H1 (cell line): Measurements from ENCODE around the gene CAPZB. TPM values are rescaled to one million over a fixed set of nuclear protein-coding genes. Genes with fewer than 3 reads are reported as not detected.

Experiments used
- CTCF ChIA-PET: fragments of 300-600 bp; sonication (Branson Sonifier 250); formaldehyde crosslinking; loops from one replicate; lab custom pipeline; 2021; ENCODE audit not compliant: partially characterized antibody; lab: Charles Lee
- POLR2A ChIA-PET: fragments of 300-600 bp; sonication (Branson Sonifier 250); formaldehyde crosslinking; loops from one replicate; lab custom pipeline; 2021; ENCODE audit warnings: inconsistent platforms; ENCODE audit not compliant: partially characterized antibody; lab: Charles Lee
- DNase-seq, 2 experiments: peaks; one replicate each; pipeline versions ENCODE4 v3.0.0 to v3.0.0-alpha.2; 2010 to 2022; ENCODE audit warnings: low spot score in 2 of 2, low read depth in 1 of 2, mixed read lengths in 1 of 2
- FAIRE-seq: peaks from 2 replicates; lab custom pipeline; 2011; peaks lifted over from hg19 to GRCh38; lab: Jason Lieb, UNC
- H2AFZ ChIP-seq: 2 replicates; pipeline ENCODE4 v1.8.1; 2012; ENCODE audit warnings: low read length, inconsistent platforms
- H2AK5ac ChIP-seq: 2 replicates; pipeline ENCODE4 v1.6.1; 2013; ENCODE audit warnings: low read depth, low read length
- H2BK120ac ChIP-seq: replicated peaks from 2 replicates; pipeline ENCODE3; 2013; ENCODE audit warnings: low read depth, low read length, inconsistent platforms
- H2BK12ac ChIP-seq: 2 replicates; pipeline ENCODE4 v1.6.1; 2013; ENCODE audit warnings: low read depth, low read length
- H2BK15ac ChIP-seq: 2 replicates; pipeline ENCODE4 v1.6.1; 2013; ENCODE audit warnings: low read length
- H2BK20ac ChIP-seq: 2 replicates; pipeline ENCODE4 v1.6.1; 2013; ENCODE audit warnings: low read length
- H2BK5ac ChIP-seq: 2 replicates; pipeline ENCODE4 v1.6.1; 2013; ENCODE audit warnings: low read depth, low read length
- H3K14ac ChIP-seq: 2 replicates; pipeline ENCODE4 v1.6.1; 2013; ENCODE audit warnings: inconsistent platforms; ENCODE audit not compliant: insufficient read length
- H3K18ac ChIP-seq: 2 replicates; pipeline ENCODE4 v1.6.1; 2013; ENCODE audit warnings: low read length; ENCODE audit errors: extremely low read depth
- H3K23ac ChIP-seq: 2 replicates; pipeline ENCODE4 v1.6.1; 2013; ENCODE audit warnings: inconsistent platforms; ENCODE audit not compliant: insufficient read length
- H3K23me2 ChIP-seq: 2 replicates; pipeline ENCODE4 v1.6.1; 2013; ENCODE audit warnings: low read depth, low read length
- H3K27ac ChIP-seq: 2 replicates; pipeline ENCODE4 v1.6.1; 2011; ENCODE audit warnings: low read depth, low read length, inconsistent platforms
- H3K27me3 ChIP-seq, 4 experiments: replicated peaks in 1 of 4; 1 replicate in 1 of 4; 2 replicates in 3 of 4; pipeline versions ENCODE4 v1.6.1 to v1.8.1; 2011 to 2013; ENCODE audit warnings: low read length in 3 of 4, mild to moderate bottlenecking in 3 of 4, inconsistent platforms in 2 of 4, mixed read lengths in 2 of 4, moderate library complexity in 1 of 4; ENCODE audit not compliant: control insufficient read depth in 3 of 4, insufficient read depth in 3 of 4; ENCODE audit errors: extremely low read depth in 1 of 4
- H3K36me3 ChIP-seq, 4 experiments: 2 replicates each; pipeline versions ENCODE4 v1.6.1 to v1.8.1; 2011 to 2013; ENCODE audit warnings: mild to moderate bottlenecking in 4 of 4, low read length in 3 of 4, moderate library complexity in 2 of 4, control low read depth in 1 of 4, inconsistent platforms in 1 of 4; ENCODE audit not compliant: insufficient read depth in 4 of 4, control insufficient read depth in 2 of 4
- H3K4ac ChIP-seq: replicated peaks from 2 replicates; pipeline ENCODE3; 2013; ENCODE audit warnings: low read length, low read depth, mixed read lengths, inconsistent platforms; ENCODE audit not compliant: insufficient read length
- H3K4me1 ChIP-seq, 4 experiments: replicated peaks in 1 of 4; 1 replicate in 1 of 4; 2 replicates in 3 of 4; pipeline versions ENCODE4 v1.6.1 to v1.8.1; 2011 to 2013; ENCODE audit warnings: low read length in 3 of 4, inconsistent platforms in 2 of 4, mixed read lengths in 1 of 4; ENCODE audit not compliant: insufficient read depth in 4 of 4, control insufficient read depth in 3 of 4
- H3K4me2 ChIP-seq, 2 experiments: 2 replicates each; pipeline versions ENCODE4 v1.6.1 to v1.8.1; 2011 to 2013; ENCODE audit warnings: low read depth in 2 of 2, low read length in 2 of 2, control low read depth in 1 of 2, inconsistent platforms in 1 of 2, mild to moderate bottlenecking in 1 of 2; ENCODE audit not compliant: insufficient read depth in 1 of 2
- H3K4me3 ChIP-seq, 4 experiments: fragments of 200-600, 300-600 bp in 1 of 4; sonication (generic), shearing (Covaris generic), sonication (Bioruptor Twin) in 1 of 4; 2 replicates each; pipeline versions ENCODE4 v1.5.1 to v1.8.1; 2011 to 2016; ENCODE audit warnings: low read length in 4 of 4, low read depth in 3 of 4, control low read depth in 2 of 4, inconsistent platforms in 2 of 4, mild to moderate bottlenecking in 2 of 4, mixed read lengths in 1 of 4, moderate library complexity in 1 of 4; ENCODE audit not compliant: insufficient read depth in 2 of 4; ENCODE audit errors: extremely low read depth in 1 of 4
- H3K56ac ChIP-seq: replicated peaks from 2 replicates; pipeline ENCODE3; 2013; ENCODE audit warnings: low read depth, mild to moderate bottlenecking, mixed read lengths, low read length, inconsistent platforms; ENCODE audit not compliant: insufficient read length
- H3K79me1 ChIP-seq: 2 replicates; pipeline ENCODE4 v1.6.1; 2013; ENCODE audit warnings: low read depth, low read length, control low read depth
- H3K79me2 ChIP-seq, 2 experiments: 2 replicates each; pipeline versions ENCODE4 v1.6.1 to v1.8.1; 2012 to 2013; ENCODE audit warnings: low read length in 2 of 2, mild to moderate bottlenecking in 2 of 2, inconsistent platforms in 1 of 2; ENCODE audit not compliant: insufficient read depth in 2 of 2, control insufficient read depth in 1 of 2
- H3K9ac ChIP-seq, 4 experiments: replicated peaks in 1 of 4; 1 replicate in 1 of 4; 2 replicates in 3 of 4; pipeline versions ENCODE4 v1.6.1 to v1.8.1; 2011 to 2013; ENCODE audit warnings: low read depth in 3 of 4, low read length in 3 of 4, control low read depth in 2 of 4, mild to moderate bottlenecking in 2 of 4, moderate library complexity in 2 of 4, inconsistent platforms in 1 of 4; ENCODE audit errors: extremely low read depth in 1 of 4
- H3K9me3 ChIP-seq, 2 experiments: 2 replicates each; pipeline versions ENCODE4 v1.6.1 to v1.8.1; 2012 to 2013; ENCODE audit warnings: mild to moderate bottlenecking in 2 of 2, moderate library complexity in 2 of 2, control low read depth in 1 of 2, inconsistent platforms in 1 of 2, low read depth in 1 of 2, low read length in 1 of 2, mixed read lengths in 1 of 2; ENCODE audit not compliant: insufficient read depth in 2 of 2
- H4K20me1 ChIP-seq, 2 experiments: replicated peaks in 1 of 2; 2 replicates each; pipeline versions ENCODE3 to v1.8.1; 2011 to 2013; ENCODE audit warnings: inconsistent platforms in 2 of 2, low read length in 2 of 2, mild to moderate bottlenecking in 1 of 2; ENCODE audit not compliant: insufficient read depth in 2 of 2, control insufficient read depth in 1 of 2
- H4K5ac ChIP-seq: 2 replicates; pipeline ENCODE4 v1.6.1; 2013; ENCODE audit warnings: low read length, low read depth, mixed read lengths, inconsistent platforms; ENCODE audit not compliant: insufficient read length
- H4K8ac ChIP-seq: 2 replicates; pipeline ENCODE4 v1.8.0; 2013; ENCODE audit warnings: mild to moderate bottlenecking, moderate library complexity, low read length, inconsistent platforms; ENCODE audit not compliant: insufficient read depth; ENCODE audit errors: extremely low read depth
- H4K91ac ChIP-seq: replicated peaks from 2 replicates; pipeline ENCODE3; 2013; ENCODE audit warnings: low read length, mixed read lengths, inconsistent platforms; ENCODE audit not compliant: insufficient read length
- ATF3 ChIP-seq: IDR thresholded peaks from 2 replicates; pipeline ENCODE4 v1.6.1; 2011; ENCODE audit warnings: low read depth, mild to moderate bottlenecking, low read length; ENCODE audit not compliant: insufficient read depth
- BACH1 ChIP-seq: IDR thresholded peaks from 2 replicates; pipeline ENCODE4 v1.6.1; 2012; ENCODE audit warnings: low read length, improper control_type of control experiment
- CTBP2 ChIP-seq: IDR thresholded peaks from 2 replicates; pipeline ENCODE4 v1.7.0; 2011; ENCODE audit warnings: borderline replicate concordance, mild to moderate bottlenecking, moderate library complexity, mixed read lengths, low read length; ENCODE audit not compliant: insufficient read depth, insufficient read length
- EGR1 ChIP-seq: IDR thresholded peaks from 2 replicates; pipeline ENCODE4 v1.6.1; 2011; ENCODE audit warnings: low read depth, low read length, borderline replicate concordance
- MAX ChIP-seq: IDR thresholded peaks from 2 replicates; pipeline ENCODE4 v1.6.1; 2012; ENCODE audit warnings: inconsistent platforms
- RBBP5 ChIP-seq: IDR thresholded peaks from 2 replicates; pipeline ENCODE4 v1.7.1; 2012; ENCODE audit warnings: low read depth, mild to moderate bottlenecking, inconsistent platforms, low read length, moderate library complexity, borderline replicate concordance
- RFX5 ChIP-seq: IDR thresholded peaks from 2 replicates; pipeline ENCODE4 v1.6.1; 2011; ENCODE audit warnings: low read depth, low read length, improper control_type of control experiment, borderline replicate concordance
- RNF2 ChIP-seq: fragments of 200-900, 300-1000 bp; sonication (generic); IDR thresholded peaks from 2 replicates; pipeline ENCODE4 v1.7.1; 2016; ENCODE audit warnings: borderline replicate concordance, low read depth, mild to moderate bottlenecking, antibody characterized with exemption, low read length; ENCODE audit not compliant: poor library complexity, severe bottlenecking; ENCODE audit errors: missing control alignments
- WGBS, 2 experiments: shearing (Covaris generic) in 1 of 2; methylation state at CpG; one replicate each; pipeline versions ENCODE4 v1.1.6 to v1.1.7; 2013 to 2015; ENCODE audit warnings: low lambda C conversion rate in 2 of 2, mixed read lengths in 2 of 2, inconsistent platforms in 1 of 2, low coverage in 1 of 2, missing lambda C conversion rate in 1 of 2; ENCODE audit not compliant: insufficient replicate concordance in 2 of 2, insufficient coverage in 1 of 2, insufficient read length in 1 of 2; ENCODE audit errors: extremely low coverage in 1 of 2, missing lambda C conversion rate in 1 of 2; 5-methylcytosine and 5-hydroxymethylcytosine counted together
- polyA plus RNA-seq, 7 experiments: library from polyadenylated mRNA; depleted of rRNA in 3 of 7; stranded (reverse) in 5 of 7; unstranded in 2 of 7; fragments of >200 nt in 5 of 7; fragments of 200-250 nt in 2 of 7; gene quantifications; 1 replicate in 5 of 7; 2 replicates in 1 of 7; 4 replicates in 1 of 7; pipeline versions ENCODE4 v1.2.1 to v1.2.3, GENCODE V29; 2011 to 2013; ENCODE audit warnings: missing spikeins in 2 of 7, mixed read lengths in 2 of 7
- total RNA-seq: library from RNA; stranded (reverse); fragmentation: NEBNext Ultra II Directional; extraction: Animal tissue kit (Norgen Biotek cat#: 25700); gene quantifications from 2 replicates; pipeline ENCODE4 v1.2.1, GENCODE V29; 2021

The CAPZB gene
- total and polyA plus RNA-seq, 2 of the 8 experiments (the other 6 are each of a cell fraction or from before 2014, with no cell fraction given) = 162 to 371 TPM

- FAIRE-seq (no peak), DNase-seq (no peak)
- Histone ChIP-seq H4K8ac (no peak overlapping the region), H3K23ac (no peak overlapping the region), H3K27ac (no peak overlapping the region), H3K36me3 (no peaks in the 10 kb centered on the region), H3K14ac (no peak overlapping the region), H3K27me3 (no peaks in the 10 kb centered on the region), H2BK12ac (no peak overlapping the region), H2BK5ac (no peak overlapping the region), H4K20me1 (peaks cover 5 to 7% of the 10 kb centered on the region in 2 experiments), H2BK20ac (no peak overlapping the region), H3K79me1 (0 out of 2 replicates have a peak, but pooled peaks cover 2% of the 10 kb centered on the region), H2BK120ac (no peak overlapping the region), H4K91ac (no peak overlapping the region), H3K23me2 (peaks cover 15% of the 10 kb centered on the region; the same call in 1 of the 2 replicates), H3K4me2 (no peak overlapping the region), H3K56ac (no peak overlapping the region), H3K9ac (no peak overlapping the region), H4K5ac (no peak overlapping the region), H3K4me1 (peaks cover 8 to 17% (median 12%) of the 10 kb centered on the region in 4 experiments), H3K4ac (no peak overlapping the region), H3K79me2 (peaks cover 7 to 25% of the 10 kb centered on the region in 2 experiments), H3K4me3 (no peak overlapping the region), H3K9me3 (no peaks in the 10 kb centered on the region), H2BK15ac (no peak overlapping the region), H2AFZ (no peak overlapping the region), H2AK5ac (no peak overlapping the region), H3K18ac (no peak overlapping the region)
- ChIA-PET POLR2A (interaction anchor here (0.5 to 1.4 kb wide), 7 partner anchors 9 to 172 kb away, joined by 3 to 5 read pairs (median 3); no protein-coding TSS in a partner anchor), CTCF (interaction anchor here (0.6 to 6.2 kb wide), 37 partner anchors 8 to 216 kb away, joined by 3 to 43 read pairs (median 4); no protein-coding TSS in a partner anchor)
- TF ChIP-seq RBBP5 (no peak), CTBP2 (no peak), BACH1 (no peak), RFX5 (no peak), MAX (no peak), RNF2 (no peak), EGR1 (no peak), ATF3 (no peak)
- 77% methylated on average over 5 of the region's 7 CpGs; no CpG with 5 or more reads in 1 of the 2 experiments for WGBS, 2 experiments
These were observed 2.8 kb upstream of the CAPZB start for GRCh38 chr1:19488136-19488535.
